Measurements from ENCODE around the gene PIEZO2.
"Not testable (repeated sequence)": the region's sequence is repeated elsewhere in the genome, so short reads cannot be mapped to it uniquely, and the experiment has no call there.

PIEZO2 gene

DNA sequence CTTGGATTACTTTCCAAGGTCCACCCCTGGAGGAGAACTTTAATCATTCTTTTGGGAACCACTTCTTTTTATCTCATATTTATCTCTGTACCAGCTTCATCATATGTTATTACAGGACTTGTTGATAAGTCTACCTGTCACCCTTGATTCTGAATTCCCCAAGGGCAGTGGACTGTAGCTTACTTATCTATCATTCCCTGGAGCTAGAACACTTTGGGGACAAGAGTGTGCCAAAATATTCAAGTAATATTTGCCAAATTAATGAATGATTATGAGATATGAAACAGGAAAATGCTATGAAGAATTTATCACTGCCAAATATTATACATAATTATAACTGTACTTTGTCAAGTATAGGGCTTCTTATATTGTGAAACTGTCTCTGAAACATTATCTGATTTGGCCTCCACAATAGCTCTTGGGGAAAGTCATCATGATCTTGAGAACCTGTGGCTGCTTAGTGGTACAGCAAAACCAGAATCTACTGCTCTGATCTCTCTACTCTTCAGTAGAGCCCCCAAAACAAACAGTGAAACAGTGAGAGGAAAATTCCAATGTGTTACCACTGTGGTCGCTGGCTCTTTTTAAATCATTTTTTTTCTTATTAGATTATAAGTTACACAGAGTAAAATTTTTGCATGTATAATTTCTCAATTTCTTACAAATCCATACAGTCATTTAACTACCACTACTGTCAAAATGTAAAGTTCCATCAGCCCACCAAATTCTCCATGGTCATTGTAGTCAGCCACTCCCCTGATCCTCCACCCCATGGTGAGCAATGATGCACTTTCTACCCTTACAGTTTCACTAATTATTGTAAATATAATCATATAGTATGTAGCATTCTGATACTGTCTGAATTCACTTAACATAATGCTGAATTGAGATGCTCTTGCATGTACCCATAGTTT is 197.5 kb downstream of the PIEZO2 start:
- no peak for DNase-seq

DNA sequence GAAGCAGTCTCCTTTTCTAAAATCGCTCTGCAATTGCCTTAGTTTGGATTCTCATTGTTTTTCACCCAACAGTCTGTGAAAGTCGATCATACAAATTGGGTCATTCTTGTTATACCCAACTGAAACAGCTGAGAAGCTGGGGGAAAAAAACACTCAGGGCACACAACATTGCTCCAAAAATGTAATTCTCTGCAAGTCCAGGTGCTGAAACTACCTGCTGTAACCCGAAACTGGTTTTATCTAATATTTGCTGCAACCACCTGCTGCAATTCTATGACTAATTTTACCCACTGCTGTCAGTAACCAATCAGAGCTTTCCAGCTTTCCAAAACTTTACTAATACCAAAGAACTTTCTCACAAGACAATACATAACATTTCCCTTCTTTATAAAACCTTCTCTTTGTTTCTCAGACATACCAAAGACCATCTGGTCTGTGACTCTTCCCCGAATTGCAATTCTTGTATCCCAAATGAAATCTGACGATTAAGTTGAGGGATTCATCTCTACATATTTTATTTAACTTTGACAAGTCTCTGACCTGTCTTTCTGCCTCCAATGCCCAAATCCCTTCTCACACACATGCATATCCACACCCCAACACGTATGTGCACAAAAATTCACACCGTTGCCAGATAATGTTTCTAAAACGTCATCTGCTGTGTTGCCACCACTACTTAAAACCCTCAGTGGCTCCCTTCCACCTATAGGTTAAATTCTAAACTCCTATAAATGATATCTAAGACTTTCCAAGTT is 198.3 kb downstream of the PIEZO2 start:
- DNase-seq: no peak

DNA sequence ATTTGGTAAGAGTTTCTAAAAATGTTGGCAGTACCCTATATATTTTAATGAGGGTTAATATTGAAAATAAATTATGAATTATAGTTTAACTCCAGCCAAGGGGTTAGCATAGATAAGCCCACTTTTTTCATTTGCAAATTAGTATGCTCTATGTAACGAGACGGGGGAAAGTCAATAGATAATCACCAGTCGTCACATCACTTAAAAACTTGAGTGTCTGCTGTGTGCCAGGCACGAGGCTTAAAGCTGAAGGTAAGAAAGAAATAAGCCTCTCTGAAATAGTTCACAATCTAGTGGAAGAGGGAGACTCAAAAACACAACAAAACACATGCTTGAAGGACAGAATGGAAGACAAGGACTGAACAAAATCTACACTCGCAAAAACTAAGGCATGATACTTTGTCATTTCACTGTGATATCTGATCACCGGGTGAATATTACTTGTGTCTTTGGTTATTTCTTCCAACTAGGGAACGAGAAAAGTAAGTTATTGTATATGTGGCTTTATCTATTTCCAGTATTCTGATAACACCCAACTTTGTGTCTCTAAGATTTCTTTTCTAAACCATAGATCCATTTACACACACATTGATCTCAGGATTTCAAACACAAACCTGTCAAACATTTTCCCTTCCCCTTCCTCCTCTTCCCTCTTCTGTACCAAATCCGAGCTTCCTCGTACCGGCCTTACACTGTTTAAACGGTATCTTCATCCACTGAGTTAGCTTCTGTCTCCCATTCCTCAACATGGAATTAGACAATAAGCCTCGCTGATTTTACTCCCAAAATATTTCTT is 199.1 kb downstream of the PIEZO2 start:
- no peak for DNase-seq

DNA sequence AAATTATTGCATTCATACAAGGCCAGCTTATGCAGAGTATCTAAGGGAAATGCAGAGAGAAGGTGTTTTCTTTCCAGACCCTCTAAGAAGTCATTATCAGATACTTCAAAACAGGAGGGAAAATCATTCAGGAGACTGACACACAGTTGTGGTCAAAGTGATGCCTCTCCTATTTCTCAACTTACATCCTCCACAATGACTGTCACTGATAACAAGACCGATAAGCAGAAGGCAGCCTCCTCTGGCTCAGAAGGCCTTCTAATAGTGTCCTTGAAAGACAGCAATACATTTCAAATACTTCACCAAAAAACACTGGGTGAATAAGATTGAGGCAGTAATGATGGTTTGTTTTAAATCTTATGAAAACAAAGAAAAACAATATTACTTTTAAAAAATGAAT is 199.7 kb downstream of the PIEZO2 start:
- DNase-seq: no peak

DNA sequence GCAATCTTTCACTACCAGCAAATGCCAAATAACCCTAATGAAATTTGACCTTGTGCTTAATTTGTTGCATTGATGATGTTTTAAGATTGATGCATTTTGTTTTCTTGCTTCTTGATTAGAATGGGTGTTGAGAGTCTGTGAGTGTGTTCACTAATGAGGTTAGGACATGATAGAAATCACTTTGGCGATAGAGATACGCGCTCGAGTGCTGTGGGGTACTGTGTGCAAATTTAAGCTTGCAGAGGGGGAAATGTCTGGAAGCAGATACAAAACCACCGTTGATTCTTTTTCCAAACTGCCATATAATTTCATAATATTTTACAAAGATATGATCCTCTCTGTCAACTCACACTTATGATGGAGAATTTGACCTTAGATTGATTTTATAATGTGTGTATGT is 200.9 kb downstream of the PIEZO2 start:
- no peak for DNase-seq

DNA sequence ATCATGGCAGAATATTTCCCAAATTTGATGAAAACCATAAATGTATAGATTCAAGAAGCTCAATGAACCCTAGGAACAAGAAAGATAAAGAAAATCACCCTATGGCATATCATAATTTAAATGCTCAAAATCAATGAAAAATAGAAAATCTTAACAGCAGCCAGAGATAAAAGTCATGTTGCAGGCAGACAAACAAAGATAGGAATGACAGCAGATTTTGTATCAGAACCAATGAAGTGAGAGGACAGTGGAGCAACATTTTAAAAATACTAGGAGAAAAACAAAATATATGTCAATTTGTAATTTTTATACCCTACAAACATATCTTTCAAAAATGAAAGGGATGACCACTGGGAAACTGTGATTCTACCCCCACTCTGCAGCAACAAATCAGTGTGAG is 203.3 kb downstream of the PIEZO2 start:
- DNase-seq: no peak

DNA sequence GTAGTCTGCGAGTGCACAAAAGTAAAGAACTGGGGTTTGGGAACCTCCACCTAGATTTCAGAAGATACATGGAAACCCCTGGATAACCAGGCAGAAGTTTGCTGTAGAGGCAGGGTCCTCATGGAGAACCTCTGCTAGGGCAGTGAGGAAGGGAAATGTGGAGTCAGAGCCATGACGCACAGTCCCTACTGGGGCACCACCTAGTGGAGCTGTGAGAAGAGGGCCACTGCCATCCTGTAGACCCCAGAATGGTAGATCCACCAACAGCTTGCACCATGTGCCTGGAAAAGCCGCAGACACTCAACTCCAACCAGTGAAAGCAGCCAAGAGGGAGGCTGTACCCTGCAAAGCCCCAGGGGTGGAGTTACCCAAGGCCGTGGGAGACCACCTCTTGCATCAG is 206.4 kb downstream of the PIEZO2 start:
- no peak for DNase-seq

DNA sequence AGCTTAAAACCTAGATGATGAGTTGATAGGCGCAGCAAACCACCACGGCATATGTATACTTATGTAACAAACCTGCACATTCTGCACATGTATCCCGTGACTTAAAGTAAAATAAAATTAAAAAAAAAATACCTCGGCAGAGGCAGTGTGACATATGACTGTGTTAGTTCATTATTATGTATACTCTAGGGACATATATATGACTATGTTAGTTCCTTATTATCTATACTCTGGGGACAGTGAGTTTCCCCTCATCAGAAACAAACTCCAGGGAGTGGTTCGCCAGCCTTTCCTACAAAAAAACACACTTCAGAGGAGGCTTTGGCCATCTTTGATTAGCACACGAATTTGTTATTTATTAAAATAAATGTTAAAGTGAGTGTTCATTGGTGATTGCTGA is 209.5 kb downstream of the PIEZO2 start:
- DNase-seq: no peak

DNA sequence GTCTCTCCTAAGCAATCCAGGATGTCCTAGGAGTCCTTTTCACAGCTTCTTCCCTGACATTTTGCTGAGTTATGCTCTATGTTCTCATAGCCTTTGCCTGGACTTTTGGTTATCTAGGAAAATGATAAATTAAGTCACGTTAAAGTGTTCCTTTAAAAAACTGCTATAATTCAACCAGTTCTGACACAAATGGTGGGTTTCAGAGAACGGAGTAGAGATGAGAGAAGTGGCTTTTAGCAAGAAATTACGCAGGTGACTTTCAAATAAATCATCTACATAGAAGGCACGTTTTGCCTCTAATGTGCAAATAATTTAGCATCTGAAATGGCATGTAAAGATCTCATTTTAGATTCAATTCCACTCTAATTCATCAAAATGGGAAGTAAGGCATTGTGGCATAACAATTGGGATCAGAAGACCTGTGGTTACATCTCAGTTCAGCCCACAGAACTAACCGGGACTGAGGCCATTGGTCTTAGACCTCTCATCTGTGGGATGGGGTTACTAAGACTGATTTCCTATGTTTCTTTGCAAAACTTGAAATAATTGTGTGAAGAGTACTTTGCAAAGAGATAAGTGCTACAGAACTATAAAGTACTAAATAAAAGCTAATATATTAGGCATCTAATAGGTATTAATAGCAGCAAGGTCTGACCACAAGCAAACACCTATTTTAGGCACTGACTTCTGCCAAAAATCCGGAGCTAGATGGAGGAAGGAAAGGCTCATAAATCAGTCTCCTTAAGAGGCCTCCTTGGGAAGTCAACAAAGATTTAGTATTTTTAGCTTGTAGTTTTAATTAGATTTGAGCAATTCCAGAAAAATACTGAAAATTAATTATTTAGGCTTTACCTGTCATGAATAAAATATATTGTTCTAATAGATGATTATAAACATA is 211.4 kb downstream of the PIEZO2 start:
- DNase-seq: no peak

DNA sequence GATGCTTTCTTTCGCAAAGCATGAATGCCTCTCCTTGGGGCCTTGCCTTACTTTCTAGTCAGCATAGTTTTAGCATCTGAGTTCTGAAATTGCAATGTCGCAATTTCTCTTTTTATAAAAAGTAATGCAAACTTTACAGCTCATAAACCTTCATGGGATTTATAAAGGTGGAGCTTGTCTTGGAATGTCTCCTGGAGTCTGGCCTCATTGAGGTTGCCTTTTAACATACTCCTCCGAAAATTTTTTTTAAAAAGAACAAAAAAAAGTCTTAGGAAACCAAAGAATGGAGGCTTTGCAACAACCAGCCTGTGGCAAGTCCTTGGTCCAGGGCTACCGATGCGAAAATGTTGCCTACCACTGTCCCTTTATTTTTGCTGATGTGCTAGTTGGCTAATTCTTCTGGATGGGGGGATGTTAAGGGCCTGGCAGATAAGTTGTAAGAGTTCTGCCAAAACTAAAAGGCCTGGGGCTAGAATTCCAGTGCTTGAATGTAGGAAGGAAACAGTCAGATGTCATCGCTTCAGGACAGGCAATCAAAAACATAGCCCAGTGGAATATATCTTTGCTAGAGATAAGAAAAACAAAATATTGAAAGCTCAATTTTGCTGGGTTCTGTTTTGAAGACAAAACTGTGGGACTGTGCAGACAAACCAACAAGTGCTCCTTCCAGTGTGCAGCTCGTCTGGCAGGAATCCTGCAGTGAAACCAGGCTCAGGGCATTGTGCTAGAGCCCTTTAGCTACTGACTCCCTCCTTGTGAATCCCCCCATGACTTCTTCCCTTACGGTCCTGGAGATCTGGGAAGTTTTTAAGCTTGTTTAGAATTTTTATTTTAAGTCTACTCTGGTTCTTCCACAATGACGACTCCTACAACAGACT is 213.0 kb downstream of the PIEZO2 start:
- peak; percentile 47 for DNase-seq

DNA sequence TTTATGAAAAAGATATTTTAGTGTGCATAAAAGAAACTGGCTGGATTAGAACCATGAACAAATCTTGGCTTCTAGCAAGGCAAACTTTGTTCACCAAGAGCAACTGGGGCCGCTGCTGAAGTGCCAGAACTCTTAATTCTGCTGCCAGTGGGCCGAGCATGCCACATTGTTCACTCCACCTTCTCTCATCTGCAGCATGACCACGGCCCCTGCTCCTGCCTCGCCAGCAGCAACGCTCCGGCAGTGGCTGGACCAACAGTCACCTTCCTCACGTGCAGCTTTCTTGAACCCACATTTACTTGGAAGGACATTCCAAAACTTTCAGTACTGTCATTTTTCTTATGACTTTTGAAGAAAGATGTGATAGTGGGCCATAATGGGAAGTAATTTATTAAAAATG is 213.8 kb downstream of the PIEZO2 start:
- no peak for DNase-seq

DNA sequence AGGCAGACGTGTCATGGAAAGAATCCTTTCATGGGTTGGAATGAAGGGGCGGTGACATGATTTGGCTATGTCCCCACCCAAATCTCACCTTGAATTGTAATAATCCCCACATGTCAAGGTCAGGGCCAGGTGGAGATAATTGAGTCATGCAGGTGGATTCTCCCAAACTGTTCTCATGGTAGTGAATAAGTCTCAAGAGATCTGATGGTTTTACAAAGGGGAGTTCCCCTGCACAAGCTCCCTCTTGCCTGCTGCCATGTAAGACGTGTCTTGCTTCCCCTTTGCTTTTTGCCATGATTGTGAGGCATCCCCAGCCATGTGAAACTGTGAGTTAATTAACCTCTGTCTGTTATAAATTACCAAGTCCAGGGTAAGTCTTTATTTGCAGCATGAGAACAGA is 215.7 kb downstream of the PIEZO2 start:
- not testable (repeated sequence) for DNase-seq

DNA sequence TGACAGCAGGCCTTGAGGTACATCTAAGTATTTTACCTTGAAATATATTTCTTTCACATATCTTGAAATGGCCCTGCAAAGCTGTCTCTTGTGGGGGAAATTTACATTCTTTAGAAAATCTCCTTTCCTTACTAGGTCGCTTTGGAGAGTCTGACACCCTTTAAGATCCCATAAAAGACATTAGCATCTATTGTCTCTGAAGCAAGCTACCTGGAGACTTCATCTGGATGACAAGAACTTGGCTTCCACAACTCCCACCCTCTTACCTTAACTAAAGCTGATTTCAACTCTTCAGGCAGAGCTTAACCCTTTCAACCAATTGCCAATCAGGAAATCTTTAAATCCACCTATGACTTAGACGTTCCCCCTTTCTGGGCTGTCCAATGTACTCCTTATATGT is 219.3 kb downstream of the PIEZO2 start:
- no peak for DNase-seq

DNA sequence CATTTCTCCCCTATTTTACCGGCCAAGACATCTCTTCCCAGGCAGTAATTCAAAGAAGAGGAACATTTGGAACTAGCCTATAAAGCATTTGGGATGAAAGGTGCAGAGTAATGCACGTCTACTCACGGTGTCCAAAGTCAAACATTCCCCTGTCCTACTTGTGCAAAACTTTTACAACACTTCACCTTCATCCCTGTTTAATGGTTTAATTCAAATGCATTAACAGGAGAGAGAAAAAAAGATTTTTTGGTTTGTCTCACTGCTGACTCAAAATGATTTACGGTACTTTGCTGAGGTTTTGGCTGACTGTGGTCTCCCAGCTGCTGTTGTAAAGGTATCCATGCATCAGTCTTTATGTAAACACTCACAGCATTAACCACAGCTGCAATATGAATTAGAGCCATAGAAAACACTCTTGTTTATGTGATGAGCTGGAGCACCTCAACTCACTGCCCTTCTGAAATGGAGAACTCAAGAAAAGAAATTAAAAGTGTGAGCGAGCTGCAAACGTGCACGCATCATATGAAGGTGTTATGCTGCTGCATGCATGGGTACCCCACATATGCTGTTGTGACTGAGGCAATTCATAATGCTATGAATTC is 220.5 kb downstream of the PIEZO2 start:
- DNase-seq: peak; percentile 85

DNA sequence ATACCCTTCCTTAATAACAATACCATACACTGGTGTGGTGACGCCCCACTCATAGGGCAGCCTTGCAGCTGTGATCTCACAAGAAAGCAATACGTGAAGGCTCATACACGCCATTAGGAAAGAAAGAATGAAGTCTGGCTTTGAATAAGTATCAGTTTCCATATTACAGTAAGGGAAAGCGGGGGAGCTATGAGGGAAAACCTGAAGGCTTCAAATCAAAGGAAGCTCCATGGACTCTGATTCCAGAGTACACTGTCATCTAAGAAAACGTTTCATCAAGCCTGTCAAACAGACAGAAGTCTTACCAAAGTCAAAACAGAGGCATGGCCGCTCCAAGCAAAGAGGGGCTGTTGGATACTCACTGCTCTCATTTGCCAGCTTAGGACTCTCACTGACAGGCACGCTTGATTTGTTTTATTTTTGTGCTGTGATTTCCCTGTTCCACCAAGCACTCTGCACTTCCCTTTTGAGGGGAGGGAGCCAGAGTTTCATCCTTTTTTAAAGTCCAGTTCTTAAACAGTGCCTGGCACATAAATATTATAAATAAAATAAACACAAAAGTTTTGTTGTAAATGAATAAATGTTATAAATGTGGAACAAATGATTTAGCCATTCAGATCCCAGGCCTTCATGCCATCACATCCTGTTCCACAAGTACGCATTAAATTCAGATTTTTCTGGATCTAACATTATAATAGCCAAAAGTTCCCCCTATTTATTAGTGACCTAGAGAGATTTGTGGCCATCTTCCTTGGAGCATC is 221.2 kb downstream of the PIEZO2 start:
- peak; percentile 30 for DNase-seq

DNA sequence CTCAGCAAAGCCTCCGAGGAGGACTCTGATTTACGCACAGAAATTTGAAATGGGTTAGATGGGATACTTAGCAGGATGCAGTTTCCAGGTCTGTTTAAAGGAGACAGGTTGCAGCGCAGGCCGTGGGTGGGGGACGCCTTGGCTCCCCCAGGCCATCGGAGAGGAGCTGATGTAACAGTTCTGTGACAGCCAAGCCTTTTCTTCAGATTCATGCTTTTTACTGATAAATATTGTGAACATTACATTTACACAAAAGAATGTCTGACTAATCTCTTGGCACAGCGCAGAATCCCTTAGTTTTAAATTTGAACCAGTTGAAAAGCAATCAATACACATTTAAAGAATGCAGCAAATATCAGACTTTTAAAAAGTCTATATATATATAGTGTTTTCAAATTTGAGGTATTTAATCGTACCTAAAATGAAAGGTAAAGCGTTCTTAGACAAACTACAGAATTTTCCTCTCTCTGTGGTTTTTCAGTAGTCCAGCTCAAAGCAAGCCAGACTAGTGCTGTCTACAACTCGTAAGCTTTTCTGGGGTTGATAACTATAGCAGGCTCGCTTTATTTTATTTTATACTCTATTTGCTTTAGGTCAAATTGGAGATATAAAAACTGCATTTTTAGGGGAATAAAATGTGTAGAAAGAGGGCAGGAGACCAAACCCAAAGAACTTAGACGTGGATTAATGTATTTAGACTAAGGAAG is 221.9 kb downstream of the PIEZO2 start:
- DNase-seq: peak; percentile 86

DNA sequence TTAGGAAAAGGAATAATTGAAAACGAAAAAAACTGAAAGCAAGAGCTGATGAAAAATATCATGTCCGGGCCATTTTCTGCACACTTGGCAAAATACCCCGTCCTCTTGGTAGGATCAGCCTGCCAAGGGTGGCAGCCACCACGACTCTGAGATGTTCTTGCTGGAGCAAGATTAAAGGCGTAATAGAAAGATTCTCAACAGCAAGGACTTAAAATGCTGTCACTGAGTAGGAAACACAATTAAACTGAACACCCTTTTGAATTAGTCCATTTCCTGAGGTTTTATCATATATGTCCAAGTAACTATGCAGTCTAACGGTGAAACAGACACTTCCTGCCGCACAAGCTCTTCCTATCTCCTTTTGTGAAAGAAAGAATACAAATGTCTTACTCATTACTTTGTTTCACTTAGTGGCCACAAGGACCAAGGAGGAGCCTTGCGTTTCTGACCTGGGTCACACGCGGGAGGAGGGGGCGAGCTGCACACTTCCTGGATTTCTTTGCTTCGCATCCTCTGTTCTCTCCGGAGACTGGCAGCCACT is 222.7 kb downstream of the PIEZO2 start:
- DNase-seq: peak; percentile 69

DNA sequence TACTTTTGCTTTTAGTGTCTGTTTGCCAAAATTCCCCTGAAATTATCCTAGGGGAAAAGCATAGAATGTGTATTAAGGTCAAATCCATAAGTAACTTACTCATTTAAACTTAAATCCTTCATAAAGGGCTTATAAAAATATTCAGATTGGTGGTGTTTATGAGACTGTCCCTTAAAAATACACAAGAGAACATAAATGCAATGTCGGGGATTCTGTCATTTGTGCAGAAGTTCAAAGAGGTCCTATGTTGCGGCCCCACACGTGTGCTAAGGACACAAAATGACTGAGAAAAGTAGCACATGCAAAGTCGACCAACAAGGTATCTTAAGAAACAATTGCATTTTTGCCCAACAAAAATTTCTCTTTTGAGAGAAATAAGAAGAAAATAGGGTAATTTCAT is 225.1 kb downstream of the PIEZO2 start:
- DNase-seq: no peak

DNA sequence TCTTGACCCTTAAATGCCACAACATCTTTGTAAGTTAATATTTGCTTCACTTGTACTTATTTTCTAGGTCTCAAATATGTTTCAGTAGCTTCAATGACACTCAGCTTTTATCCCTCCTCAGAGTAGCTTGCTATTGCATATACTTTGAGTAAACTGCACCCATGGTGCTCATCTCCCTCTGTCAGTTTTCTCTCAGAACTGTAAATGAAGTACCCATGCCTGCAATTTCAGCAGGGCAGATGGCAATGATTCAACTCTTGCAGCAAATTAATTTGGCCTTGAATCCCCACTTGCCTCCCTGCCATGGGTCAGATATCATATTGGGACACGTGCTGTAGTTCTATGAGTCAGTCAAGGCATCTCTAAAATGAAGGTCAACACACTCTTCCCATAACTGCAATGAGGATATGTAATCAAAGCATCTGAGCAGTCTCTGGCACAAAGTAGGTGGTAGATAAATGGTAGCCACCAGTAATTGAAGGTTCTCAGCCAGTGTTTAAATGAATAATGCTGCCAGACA is 225.8 kb downstream of the PIEZO2 start:
- DNase-seq: peak; percentile 36
